Epithelial cell of proximal tubule (primary cell): ENCODE measurements around the gene ATP6V0B. TPM values are rescaled to one million over a fixed set of nuclear protein-coding genes. Genes with fewer than 3 reads are reported as not detected.

Experiments
- DNase-seq: peaks from one replicate; pipeline ENCODE4 v3.0.0-alpha.2; 2011; ENCODE audit warnings: low read depth
- H3K4me3 ChIP-seq: 2 replicates; pipeline ENCODE4 v1.5.1; 2011; ENCODE audit warnings: low read depth, mild to moderate bottlenecking, low read length
- total RNA-seq: library from RNA; depleted of rRNA; stranded (reverse); fragments of >200 nt; gene quantifications from 2 replicates; pipeline ENCODE4 v1.2.3, GENCODE V29; 2015
- TF ChIP-seq, protein P1 (sequence below): conservative IDR thresholded peaks from 2 replicates; pipeline ENCODE4 v1.5.1; 2012; ENCODE audit warnings: low read depth, mild to moderate bottlenecking, low read length

Gene ATP6V0B
- total RNA-seq, 1 donor from 2014 or later: 139 TPM

GRCh38 chr1:43976890-43977289 is 2.1 kb downstream of the ATP6V0B start:
- TF ChIP-seq, protein P1, sequence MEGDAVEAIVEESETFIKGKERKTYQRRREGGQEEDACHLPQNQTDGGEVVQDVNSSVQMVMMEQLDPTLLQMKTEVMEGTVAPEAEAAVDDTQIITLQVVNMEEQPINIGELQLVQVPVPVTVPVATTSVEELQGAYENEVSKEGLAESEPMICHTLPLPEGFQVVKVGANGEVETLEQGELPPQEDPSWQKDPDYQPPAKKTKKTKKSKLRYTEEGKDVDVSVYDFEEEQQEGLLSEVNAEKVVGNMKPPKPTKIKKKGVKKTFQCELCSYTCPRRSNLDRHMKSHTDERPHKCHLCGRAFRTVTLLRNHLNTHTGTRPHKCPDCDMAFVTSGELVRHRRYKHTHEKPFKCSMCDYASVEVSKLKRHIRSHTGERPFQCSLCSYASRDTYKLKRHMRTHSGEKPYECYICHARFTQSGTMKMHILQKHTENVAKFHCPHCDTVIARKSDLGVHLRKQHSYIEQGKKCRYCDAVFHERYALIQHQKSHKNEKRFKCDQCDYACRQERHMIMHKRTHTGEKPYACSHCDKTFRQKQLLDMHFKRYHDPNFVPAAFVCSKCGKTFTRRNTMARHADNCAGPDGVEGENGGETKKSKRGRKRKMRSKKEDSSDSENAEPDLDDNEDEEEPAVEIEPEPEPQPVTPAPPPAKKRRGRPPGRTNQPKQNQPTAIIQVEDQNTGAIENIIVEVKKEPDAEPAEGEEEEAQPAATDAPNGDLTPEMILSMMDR: no peak
- no peak overlapping the region for H3K4me3 ChIP-seq
- no peak for DNase-seq

DNA sequence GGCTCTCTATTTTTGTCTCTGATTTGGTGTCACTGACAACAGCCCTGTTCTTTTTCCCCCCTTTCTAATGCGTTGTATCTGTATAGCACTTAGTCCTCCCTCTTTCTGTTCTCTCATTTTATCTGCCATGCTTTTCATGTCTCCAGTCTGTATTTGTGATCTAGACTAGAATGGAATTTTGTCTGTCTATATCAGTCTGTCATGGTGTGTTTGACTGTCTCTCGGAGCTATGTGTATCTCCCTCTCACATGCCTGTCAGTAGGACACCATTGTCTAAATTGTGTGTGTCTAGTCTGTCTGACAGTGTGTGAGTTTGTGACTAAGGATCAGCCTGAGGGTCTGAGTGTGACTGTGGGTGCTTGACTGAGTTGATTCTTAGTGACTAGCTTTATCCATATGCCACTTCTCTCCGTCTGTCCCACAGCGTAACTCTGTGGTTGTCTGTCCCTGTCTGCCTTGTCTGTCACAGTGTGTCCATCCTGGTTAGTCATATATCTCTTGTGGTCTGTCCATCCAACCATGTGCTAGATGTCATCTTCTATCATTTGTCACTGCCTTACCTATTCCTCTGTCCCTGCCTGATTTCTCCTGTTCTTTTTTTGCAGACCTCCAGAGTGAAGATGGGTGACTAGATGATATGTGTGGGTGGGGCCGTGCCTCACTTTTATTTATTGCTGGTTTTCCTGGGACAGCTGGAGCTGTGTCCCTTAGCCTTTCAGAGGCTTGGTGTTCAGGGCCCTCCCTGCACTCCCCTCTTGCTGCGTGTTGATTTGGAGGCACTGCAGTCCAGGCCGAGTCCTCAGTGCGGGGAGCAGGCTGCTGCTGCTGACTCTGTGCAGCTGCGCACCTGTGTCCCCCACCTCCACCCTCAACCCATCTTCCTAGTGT is 2.9 kb downstream of the ATP6V0B start:
- TF ChIP-seq, protein P1: no peak
- H3K4me3 ChIP-seq: peak overlapping the region; percentile 3
- DNase-seq: no peak

DNA sequence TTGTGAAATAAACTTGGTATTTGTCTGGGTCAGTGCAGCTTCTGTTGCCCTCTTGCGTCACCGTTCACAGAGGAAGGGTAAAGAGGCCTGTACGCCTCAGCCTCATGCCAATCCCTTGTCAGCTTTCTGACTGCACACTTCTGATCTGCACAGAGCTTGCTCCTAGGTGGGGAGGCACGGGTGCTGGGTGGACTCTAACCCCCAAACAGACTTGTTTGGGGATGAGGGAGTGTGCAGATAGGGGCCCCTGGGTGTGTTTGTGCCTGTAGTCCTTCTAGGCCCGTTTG is 3.4 kb downstream of the ATP6V0B start:
- peak overlapping the region; percentile 63 for H3K4me3 ChIP-seq
- TF ChIP-seq, protein P1: no peak
- no peak for DNase-seq

- DNase-seq: no peak
- TF ChIP-seq, protein P1: no peak
- H3K4me3 ChIP-seq: peak within 1 kb of the TSS; percentile 64
Measured at GRCh38 chr1:43978551-43979260, 3.9 kb downstream of the ATP6V0B start, which contains the start of gene B4GALT2. TSS of gene B4GALT2 (plus strand) at chr1:43979210. CDS start at chr1:43981161, 1,951 bp downstream.

DNA sequence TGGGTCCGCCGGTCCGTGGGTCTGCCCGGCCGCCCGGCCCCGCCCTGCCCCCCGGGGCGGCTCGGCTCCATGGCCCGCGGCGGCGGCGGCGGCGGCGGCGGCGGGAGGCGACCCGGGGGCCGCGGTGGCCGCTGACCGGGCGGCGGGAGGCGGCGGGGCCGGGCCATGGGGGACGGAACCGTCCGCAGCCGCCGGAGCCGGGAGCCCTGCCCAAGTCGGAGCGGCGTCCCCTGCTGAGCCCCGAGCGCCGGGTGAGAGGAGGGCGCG is 4.4 kb downstream of the ATP6V0B start:
- H3K4me3 ChIP-seq: peak overlapping the region; percentile 64
- TF ChIP-seq, protein P1: no peak

GRCh38 chr1:43979528-43980254 is 4.9 kb downstream of the ATP6V0B start:
- no peak for DNase-seq
- H3K4me3 ChIP-seq: peak overlapping the region; percentile 64
- TF ChIP-seq, protein P1: no peak

More for the DNA sequence above, 4.4 kb downstream of the ATP6V0B start:
- DNase-seq: no peak
